Cardiac fibroblast (primary cell): ENCODE results near the gene C10orf71.

Source experiments
- DNase-seq, 2 donors: peaks; one replicate each; pipeline versions ENCODE4 v3.0.0 to v3.0.0-alpha.2; 2010; ENCODE audit warnings: low read depth in 2 of 2
- H3K4me3 ChIP-seq, 2 donors: replicated peaks in 1 of 2; 1 replicate in 1 of 2; 2 replicates in 1 of 2; pipeline ENCODE4 v1.5.1; 2011; ENCODE audit warnings: low read depth in 2 of 2, low read length in 2 of 2, mild to moderate bottlenecking in 2 of 2, moderate library complexity in 1 of 2
- CTCF ChIP-seq: IDR thresholded peaks from one replicate; pipeline ENCODE4 v1.5.1; 2011; ENCODE audit warnings: low read depth, mild to moderate bottlenecking, low read length, inconsistent platforms

The C10orf71 gene

GRCh38 chr10:49349390-49349789 is 50.4 kb downstream of the C10orf71 start:
- DNase-seq: no peak
- TF ChIP-seq CTCF: no peak

GRCh38 chr10:49350138-49350537 is 51.2 kb downstream of the C10orf71 start:
- no peak for DNase-seq
- no peak overlapping the region for H3K4me3 ChIP-seq
- TF ChIP-seq CTCF: no peak

More at GRCh38 chr10:49349390-49349789, 50.4 kb downstream of the C10orf71 start:
- H3K4me3 ChIP-seq: no peak overlapping the region

GRCh38 chr10:49350846-49351532 is 52.0 kb downstream of the C10orf71 start:
- TF ChIP-seq CTCF: no peak
- DNase-seq: no peak
- H3K4me3 ChIP-seq: no peak overlapping the region

- H3K4me3 ChIP-seq: no peak overlapping the region
- no peak for TF ChIP-seq CTCF
Measured at GRCh38 chr10:49351669-49352068, 52.7 kb downstream of the C10orf71 start.

GRCh38 chr10:49352323-49352722 is 53.4 kb downstream of the C10orf71 start:
- no peak overlapping the region for H3K4me3 ChIP-seq
- TF ChIP-seq CTCF: no peak
- DNase-seq: no peak

More at GRCh38 chr10:49351669-49352068, 52.7 kb downstream of the C10orf71 start:
- DNase-seq: no peak

- no peak for DNase-seq
- H3K4me3 ChIP-seq: no peak overlapping the region
- no peak for TF ChIP-seq CTCF
Measured at GRCh38 chr10:49353026-49353894, 54.3 kb downstream of the C10orf71 start.
